Right lobe of liver (tissue), 6 donors: ENCODE results near the gene B4GALT2. TPM values are rescaled to one million over a fixed set of nuclear protein-coding genes. Genes with fewer than 3 reads are reported as not detected.

ENCODE experiments used
- ATAC-seq, 4 donors: fragments of 200-7000 bp; cut with Tn5 transposase; one replicate each; pipeline ENCODE4 v1.9.1; 2020; ENCODE audit warnings: mild to moderate bottlenecking in 4 of 4, moderate library complexity in 4 of 4
- DNase-seq, 3 donors: peaks; one replicate each; pipeline ENCODE4 v3.0.0-alpha.2; 2020
- H3K27ac ChIP-seq, 3 donors: fragments of 200-600 bp; one replicate each; pipeline ENCODE4 v1.8.0; 2022
- H3K27me3 ChIP-seq, 2 donors: fragments of 200-600 bp; one replicate each; pipeline ENCODE4 v1.8.0; 2022
- H3K36me3 ChIP-seq, 4 donors: fragments of 200-600 bp; sonication (generic) in 1 of 4; one replicate each; pipeline versions ENCODE4 v1.5.1 to v1.8.0; 2017 to 2022; ENCODE audit warnings: control low read depth in 1 of 4
- H3K4me1 ChIP-seq, 4 donors: fragments of 200-600 bp; sonication (generic) in 1 of 4; one replicate each; pipeline versions ENCODE4 v1.5.1 to v1.8.0; 2017 to 2022; ENCODE audit warnings: control low read depth in 1 of 4
- H3K4me3 ChIP-seq, 3 donors: fragments of 200-600 bp; one replicate each; pipeline ENCODE4 v1.8.0; 2022
- H3K9me3 ChIP-seq, 4 donors: fragments of 200-600 bp; sonication (generic) in 1 of 4; one replicate each; pipeline versions ENCODE4 v1.5.1 to v1.8.0; 2017 to 2022; ENCODE audit warnings: control low read depth in 1 of 4
- POLR2A ChIP-seq: fragments of 450-650 bp; IDR thresholded peaks from one replicate; pipeline ENCODE4 v1.6.1; 2017; ENCODE audit warnings: antibody characterized with exemption, mild to moderate bottlenecking
- whole genome bisulfite sequencing: methylation state at CpG from one replicate; pipeline ENCODE4 v1.1.6; 2018; ENCODE audit warnings: low coverage, low lambda C conversion rate; ENCODE audit not compliant: insufficient coverage; ENCODE audit errors: missing lambda C conversion rate; 5-methylcytosine and 5-hydroxymethylcytosine counted together
- intact Hi-C, 2 donors: fragments of 100-400 bp; cut with DNase I; formaldehyde crosslinking; loops; one replicate each; pipeline versions ENCODE4 v1.11.2 to v1.14.1; 2022
- total RNA-seq, 6 experiments: library from RNA; depleted of rRNA in 2 of 6; stranded (reverse); fragments of >200 nt in 2 of 6; fragmentation: NEBNext Ultra II Directional in 3 of 6; extraction: Animal tissue kit (Norgen Biotek cat#: 25700) in 3 of 6; gene quantifications; one replicate each; pipeline versions ENCODE4 v1.1.0 to v1.2.4, GENCODE V29; 2016 to 2023
- TF ChIP-seq, protein P1 (sequence below), 4 donors: fragments of 200-600 bp in 3 of 4; fragments of 450-650 bp in 1 of 4; IDR thresholded peaks; one replicate each; pipeline versions ENCODE4 v1.5.1 to v1.8.0; 2016 to 2022; ENCODE audit warnings: antibody characterized with exemption in 4 of 4, mild to moderate bottlenecking in 2 of 4
- donor health status: DM: no; HTN: yes; CAD: no.
- donor health status: DM: no; HTN: no; CAD: no.
- donor health status: DM: no; HTN: no; CAD: no.
- donor health status: DM: no; HTN: yes; CAD: no.
- donor health status: DM: no; HTN: yes; CAD: no.

B4GALT2 gene
- total RNA-seq, 6 experiments from 2014 or later: 13.4 to 49.5 (median 18.5) TPM

DNA sequence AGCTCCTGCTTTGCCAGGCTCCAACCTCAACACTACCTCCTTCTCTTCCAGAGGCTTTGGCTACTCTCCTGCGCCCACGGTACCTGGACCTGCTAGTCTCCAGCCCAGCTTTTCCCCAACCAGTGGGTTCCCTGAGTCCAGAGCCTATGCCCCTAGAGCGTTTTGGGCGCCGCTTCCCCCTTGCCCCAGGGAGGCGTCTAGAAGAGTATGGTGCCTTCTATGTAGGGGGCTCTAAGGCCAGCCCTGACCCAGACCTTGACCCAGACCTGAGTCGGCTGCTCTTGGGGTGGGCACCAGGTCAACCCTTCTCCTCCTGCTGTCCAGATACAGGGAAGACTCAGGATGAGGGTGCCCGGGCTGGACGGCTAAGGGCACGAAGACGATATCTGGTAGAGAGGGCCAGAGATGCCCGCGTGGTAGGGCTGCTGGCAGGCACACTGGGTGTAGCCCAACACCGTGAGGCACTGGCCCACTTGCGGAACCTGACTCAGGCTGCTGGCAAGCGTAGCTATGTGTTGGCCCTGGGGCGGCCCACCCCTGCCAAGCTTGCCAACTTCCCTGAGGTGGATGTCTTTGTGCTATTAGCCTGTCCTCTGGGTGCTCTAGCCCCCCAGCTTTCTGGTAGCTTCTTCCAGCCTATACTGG is 7.6 kb upstream of the B4GALT2 start:
- TF ChIP-seq POLR2A: no peak
- no peaks in the 10 kb centered on the region for H3K27me3 ChIP-seq
- 93% methylated on average over 3 of the region's 17 CpGs for WGBS
- ATAC-seq: no peak
- H3K4me1 ChIP-seq: peaks cover 0 to 18% (median 8%) of the 10 kb centered on the region in 4 donors
- no peak overlapping the region for H3K4me3 ChIP-seq
- DNase-seq: peak in 1 of 3 donors; percentile 56
- peaks cover 0 to 4% (median 0%) of the 10 kb centered on the region in 4 donors for H3K36me3 ChIP-seq
- intact Hi-C loops: no loop called here
- H3K27ac ChIP-seq: no peak overlapping the region
- H3K9me3 ChIP-seq: no peaks in the 10 kb centered on the region

DNA sequence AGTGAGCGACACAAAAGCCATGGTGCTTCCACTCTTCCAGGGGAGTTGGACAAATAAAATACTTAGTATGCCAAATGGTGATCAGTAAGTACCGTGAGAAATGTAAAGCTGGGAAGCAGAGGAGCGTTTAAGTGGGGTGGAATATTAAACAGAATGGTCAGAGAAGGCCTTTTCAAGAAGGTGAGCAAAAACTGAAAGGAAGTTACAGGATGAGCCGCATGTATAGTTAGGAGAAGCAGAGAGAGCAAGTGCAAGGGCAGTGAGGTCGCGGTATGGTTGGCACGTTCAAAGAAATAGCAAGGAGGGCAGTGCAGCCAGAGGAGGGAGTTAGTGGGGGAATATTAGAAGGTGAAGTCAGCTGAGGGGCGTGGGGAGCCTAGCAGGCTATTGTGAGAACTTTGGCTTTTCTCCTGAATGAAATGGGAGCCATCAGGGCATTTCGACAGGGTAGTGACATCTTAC is 5.0 kb upstream of the B4GALT2 start:
- peak overlapping the region; percentile 84 to 98 (median 97) for H3K4me3 ChIP-seq
- H3K4me1 ChIP-seq: peaks cover 0 to 41% (median 16%) of the 10 kb centered on the region in 4 donors
- intact Hi-C loops: no loop called here
- DNase-seq: no peak
- WGBS: 36% methylated on average over 8 of the region's 9 CpGs
- H3K27ac ChIP-seq: peak overlapping the region; percentile 86 to 93 (median 91)
- TF ChIP-seq, protein P1, sequence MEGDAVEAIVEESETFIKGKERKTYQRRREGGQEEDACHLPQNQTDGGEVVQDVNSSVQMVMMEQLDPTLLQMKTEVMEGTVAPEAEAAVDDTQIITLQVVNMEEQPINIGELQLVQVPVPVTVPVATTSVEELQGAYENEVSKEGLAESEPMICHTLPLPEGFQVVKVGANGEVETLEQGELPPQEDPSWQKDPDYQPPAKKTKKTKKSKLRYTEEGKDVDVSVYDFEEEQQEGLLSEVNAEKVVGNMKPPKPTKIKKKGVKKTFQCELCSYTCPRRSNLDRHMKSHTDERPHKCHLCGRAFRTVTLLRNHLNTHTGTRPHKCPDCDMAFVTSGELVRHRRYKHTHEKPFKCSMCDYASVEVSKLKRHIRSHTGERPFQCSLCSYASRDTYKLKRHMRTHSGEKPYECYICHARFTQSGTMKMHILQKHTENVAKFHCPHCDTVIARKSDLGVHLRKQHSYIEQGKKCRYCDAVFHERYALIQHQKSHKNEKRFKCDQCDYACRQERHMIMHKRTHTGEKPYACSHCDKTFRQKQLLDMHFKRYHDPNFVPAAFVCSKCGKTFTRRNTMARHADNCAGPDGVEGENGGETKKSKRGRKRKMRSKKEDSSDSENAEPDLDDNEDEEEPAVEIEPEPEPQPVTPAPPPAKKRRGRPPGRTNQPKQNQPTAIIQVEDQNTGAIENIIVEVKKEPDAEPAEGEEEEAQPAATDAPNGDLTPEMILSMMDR (IDR thresholded peaks at IDR 0.05): no peak
- TF ChIP-seq POLR2A: no peak
- H3K9me3 ChIP-seq: no peaks in the 10 kb centered on the region
- no peak for ATAC-seq
- no peaks in the 10 kb centered on the region for H3K27me3 ChIP-seq
- peaks cover 0 to 14% (median 5%) of the 10 kb centered on the region in 4 donors for H3K36me3 ChIP-seq

DNA sequence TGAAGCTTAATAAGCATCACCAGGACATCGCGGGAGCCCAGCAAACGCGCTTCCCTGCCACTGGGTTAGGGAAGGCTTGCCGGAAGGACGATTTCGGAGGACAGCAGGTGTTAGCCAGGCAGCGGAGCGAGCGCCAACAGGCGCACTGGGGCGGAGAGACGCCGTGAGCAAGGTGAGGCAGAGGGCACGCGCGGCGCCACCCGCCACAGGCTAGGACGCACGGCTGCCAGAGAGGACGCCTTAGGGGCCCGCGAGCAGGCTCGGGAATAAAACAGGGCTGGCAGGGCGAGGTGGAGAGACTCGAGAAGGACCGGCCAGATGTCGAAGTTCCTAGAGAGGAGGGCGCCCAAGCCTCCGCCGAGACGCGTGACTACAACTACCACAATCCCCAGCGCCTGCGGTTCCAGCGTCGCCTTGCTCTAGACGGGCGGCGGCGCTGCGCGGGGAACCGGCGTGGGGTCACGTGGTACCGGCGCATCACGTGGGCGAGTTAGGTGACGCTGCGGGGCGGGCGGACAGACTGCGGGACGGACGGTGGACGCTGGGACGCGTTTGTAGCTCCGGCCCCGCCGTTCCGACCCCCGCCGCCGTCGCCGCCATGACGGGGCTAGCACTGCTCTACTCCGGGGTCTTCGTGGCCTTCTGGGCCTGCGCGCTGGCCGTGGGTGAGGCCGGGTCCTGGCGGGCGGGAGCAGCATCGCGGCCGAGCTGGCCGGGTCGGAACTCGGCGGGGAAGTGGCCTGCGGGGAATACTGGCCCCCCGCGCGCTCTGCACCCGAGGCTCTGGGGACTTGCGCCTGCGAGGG is 4.4 kb upstream of the B4GALT2 start, which contains the start of gene ATP6V0B:
TSS of gene ATP6V0B (plus strand) at position 518 of the 806 bp plus-strand sequence. CDS start at position 599, 81 bp downstream.
- Histone ChIP-seq H3K9me3 (no peaks in the 10 kb centered on the region), H3K27ac (peak within 1 kb of the TSS; percentile 86 to 93 (median 91)), H3K36me3 (peaks cover 0 to 14% (median 5%) of the 10 kb centered on the region in 4 donors), H3K27me3 (no peaks in the 10 kb centered on the region), H3K4me3 (peak within 1 kb of the TSS; percentile 84 to 98 (median 97)), H3K4me1 (peaks cover 0 to 41% (median 16%) of the 10 kb centered on the region in 4 donors)
- ATAC-seq (peak; percentile 77 to 82 (median 80)), DNase-seq (peak; percentile 98 to 99 (median 98))
- WGBS: no CpG with 5 or more reads among the region's 93 CpGs
- intact Hi-C loops: no loop called here
- peak; percentile 89 for TF ChIP-seq POLR2A
- TF ChIP-seq, protein P1 (IDR thresholded peaks at IDR 0.05): peak; percentile 5 to 45 (median 24)

DNA sequence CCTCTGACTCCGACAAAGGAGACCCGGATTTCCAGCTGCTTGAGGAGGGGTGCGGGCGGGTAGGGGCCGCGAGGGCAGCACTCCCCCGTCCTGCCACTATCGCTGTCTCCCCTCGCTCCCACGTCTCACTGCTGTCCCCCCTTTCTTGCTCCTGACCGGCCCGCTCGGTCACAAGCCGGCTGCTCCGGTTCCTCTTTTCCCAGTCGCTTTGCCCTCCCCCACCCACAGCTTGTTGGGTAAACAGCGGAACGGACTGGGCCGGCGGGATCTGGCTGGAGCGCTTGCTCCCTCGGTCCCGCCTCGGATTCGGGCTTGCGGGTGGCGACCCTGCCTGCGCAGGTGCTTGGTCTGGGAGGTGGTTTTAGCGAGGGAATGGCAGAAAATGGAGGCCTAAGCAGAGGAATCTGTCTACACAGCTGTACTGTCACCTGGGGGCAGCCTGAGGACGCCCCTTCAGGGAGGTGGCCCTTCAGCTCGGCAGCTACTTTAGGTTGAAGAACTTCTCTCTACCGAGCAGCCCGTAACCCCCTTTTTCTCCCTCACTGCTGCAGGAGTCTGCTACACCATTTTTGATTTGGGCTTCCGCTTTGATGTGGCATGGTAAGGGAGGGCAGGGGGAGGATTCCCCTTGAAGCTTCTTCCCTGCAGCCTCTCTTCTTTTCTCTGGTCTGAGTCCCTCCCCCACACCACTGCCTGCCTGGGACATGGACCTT is 3.6 kb upstream of the B4GALT2 start:
- DNase-seq (peak; percentile 77 to 86 (median 78)), ATAC-seq (peak; percentile 22 to 60 (median 40))
- H3K36me3 ChIP-seq: peaks cover 0 to 14% (median 5%) of the 10 kb centered on the region in 4 donors
- intact Hi-C loops: no loop called here
- H3K4me1 ChIP-seq: peaks cover 0 to 45% (median 16%) of the 10 kb centered on the region in 4 donors
- under 1% methylated on average over 24 of the region's 34 CpGs for WGBS
- peak overlapping the region; percentile 86 to 93 (median 91) for H3K27ac ChIP-seq
- no peaks in the 10 kb centered on the region for H3K9me3 ChIP-seq
- no peaks in the 10 kb centered on the region for H3K27me3 ChIP-seq
- TF ChIP-seq, protein P1 (IDR thresholded peaks at IDR 0.05): no peak
- H3K4me3 ChIP-seq: peak overlapping the region; percentile 84 to 98 (median 97)
